ENCODE data around the gene PDE3B. TPM values are rescaled to one million over a fixed set of nuclear protein-coding genes. Genes with fewer than 3 reads are reported as not detected.
"Not testable (repeated sequence)": the region's sequence is repeated elsewhere in the genome, so short reads cannot be mapped to it uniquely, and the experiment has no call there.

Gene PDE3B
- total RNA-seq, 1 experiment from 2014 or later = 26.0 TPM

GRCh38 chr11:14764579-14765527 lies 121.2 kb downstream of the PDE3B start:
- Histone ChIP-seq H3K27ac (peak overlapping the region; percentile 74), H3K9me3 (replicated peaks) (no peaks in the 10 kb centered on the region), H3K4me3 (peak overlapping the region; percentile 16), H3K27me3 (no peaks in the 10 kb centered on the region), H3K36me3 (no peaks in the 10 kb centered on the region), H3K4me1 (peaks cover 51% of the 10 kb centered on the region)
- peak; percentile 56 to 91 for DNase-seq

- H3K27ac ChIP-seq = no peak overlapping the region
- H3K4me3 ChIP-seq = no peak overlapping the region
- H3K36me3 ChIP-seq = no peaks in the 10 kb centered on the region
- no peak for DNase-seq
- no peaks in the 10 kb centered on the region for H3K9me3 ChIP-seq (replicated peaks)
- no peaks in the 10 kb centered on the region for H3K27me3 ChIP-seq
- peaks cover 44% of the 10 kb centered on the region for H3K4me1 ChIP-seq
These were observed 123.0 kb downstream of the PDE3B start for GRCh38 chr11:14766585-14766984.

- DNase-seq = peak in 1 of 2 experiments; percentile 57
- H3K27me3 ChIP-seq = no peaks in the 10 kb centered on the region
- no peaks in the 10 kb centered on the region for H3K9me3 ChIP-seq (replicated peaks)
- no peak overlapping the region for H3K27ac ChIP-seq
- H3K4me3 ChIP-seq = no peak overlapping the region
- peaks cover 43% of the 10 kb centered on the region for H3K4me1 ChIP-seq
- no peaks in the 10 kb centered on the region for H3K36me3 ChIP-seq
These were observed 125.1 kb downstream of the PDE3B start for GRCh38 chr11:14768526-14769188.

GRCh38 chr11:14773755-14774154 lies 130.2 kb downstream of the PDE3B start:
- peak in 1 of 2 experiments; percentile 22 for DNase-seq
- no peaks in the 10 kb centered on the region for H3K27me3 ChIP-seq
- peaks cover 5% of the 10 kb centered on the region for H3K4me1 ChIP-seq
- no peak overlapping the region for H3K4me3 ChIP-seq
- H3K36me3 ChIP-seq = no peaks in the 10 kb centered on the region
- no peak overlapping the region for H3K27ac ChIP-seq
- no peaks in the 10 kb centered on the region for H3K9me3 ChIP-seq (replicated peaks)

- Histone ChIP-seq H3K9me3 (replicated peaks) (no peaks in the 10 kb centered on the region), H3K4me1 (no peaks in the 10 kb centered on the region), H3K27me3 (no peaks in the 10 kb centered on the region), H3K27ac (no peak overlapping the region), H3K36me3 (no peaks in the 10 kb centered on the region), H3K4me3 (no peak overlapping the region)
- DNase-seq = no peak
These were observed 131.1 kb downstream of the PDE3B start for GRCh38 chr11:14774721-14775120.

- H3K4me1 ChIP-seq = no peaks in the 10 kb centered on the region
- no peaks in the 10 kb centered on the region; the same call in 1 of the 2 replicates for H3K9me3 ChIP-seq (replicated peaks)
- no peaks in the 10 kb centered on the region for H3K27me3 ChIP-seq
These were observed 132.3 kb downstream of the PDE3B start for GRCh38 chr11:14775897-14776296.

DNA sequence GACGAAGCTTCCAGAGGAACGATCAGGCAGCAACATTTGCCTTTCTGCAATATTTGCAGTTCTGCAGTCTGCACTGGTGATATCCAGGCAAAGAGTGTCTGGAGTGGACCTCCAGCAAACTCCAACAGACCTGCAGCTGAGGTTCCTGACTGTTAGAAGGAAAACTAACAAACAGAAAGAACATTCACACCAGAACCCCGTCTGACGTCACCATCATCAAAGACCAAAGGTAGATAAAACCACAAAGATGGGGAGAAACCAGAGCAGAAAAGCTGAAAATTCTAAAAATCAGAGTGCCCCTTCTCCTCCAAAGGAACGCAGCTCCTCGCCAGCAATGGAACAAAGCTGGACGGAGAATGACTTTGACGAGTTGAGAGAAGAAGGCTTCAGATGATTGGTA lies 134.9 kb downstream of the PDE3B start:
- H3K4me1 ChIP-seq; H3K9me3 ChIP-seq (replicated peaks); H3K27ac ChIP-seq; DNase-seq; H3K36me3 ChIP-seq; H3K27me3 ChIP-seq; H3K4me3 ChIP-seq: not testable (repeated sequence)

More at GRCh38 chr11:14775897-14776296, 132.3 kb downstream of the PDE3B start:
- no peaks in the 10 kb centered on the region for H3K36me3 ChIP-seq
- no peak for DNase-seq
- no peak overlapping the region for H3K4me3 ChIP-seq
- H3K27ac ChIP-seq = no peak overlapping the region

- H3K27me3 ChIP-seq = no peaks in the 10 kb centered on the region
- no peak for DNase-seq
- no peak overlapping the region for H3K27ac ChIP-seq
- no peaks in the 10 kb centered on the region; the same call in 1 of the 2 replicates for H3K9me3 ChIP-seq (replicated peaks)
- H3K36me3 ChIP-seq = no peaks in the 10 kb centered on the region
- H3K4me1 ChIP-seq = no peaks in the 10 kb centered on the region; the same call in 1 of the 2 replicates
- H3K4me3 ChIP-seq = no peak overlapping the region
These were observed 140.2 kb downstream of the PDE3B start for GRCh38 chr11:14783788-14784187.

DNA sequence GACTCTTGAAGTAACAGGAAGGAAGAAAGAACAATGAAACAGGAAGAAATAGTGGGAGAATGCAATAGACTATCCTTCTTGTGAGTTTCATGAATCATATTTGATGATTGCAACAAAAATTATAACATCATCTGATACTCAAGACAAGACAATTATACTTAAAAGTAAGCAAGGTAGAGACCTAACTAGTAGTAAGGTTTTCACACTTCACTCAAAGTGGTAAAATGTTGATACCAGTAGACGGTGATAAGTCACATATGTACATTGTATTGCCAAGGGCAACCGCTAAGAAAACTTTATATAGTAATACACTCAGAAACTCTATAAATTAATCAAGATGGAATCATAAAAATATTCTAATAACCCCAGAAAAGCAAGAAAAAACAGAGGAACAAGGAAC lies 140.6 kb downstream of the PDE3B start:
- no peaks in the 10 kb centered on the region for H3K27me3 ChIP-seq
- DNase-seq = no peak
- no peaks in the 10 kb centered on the region for H3K36me3 ChIP-seq

DNA sequence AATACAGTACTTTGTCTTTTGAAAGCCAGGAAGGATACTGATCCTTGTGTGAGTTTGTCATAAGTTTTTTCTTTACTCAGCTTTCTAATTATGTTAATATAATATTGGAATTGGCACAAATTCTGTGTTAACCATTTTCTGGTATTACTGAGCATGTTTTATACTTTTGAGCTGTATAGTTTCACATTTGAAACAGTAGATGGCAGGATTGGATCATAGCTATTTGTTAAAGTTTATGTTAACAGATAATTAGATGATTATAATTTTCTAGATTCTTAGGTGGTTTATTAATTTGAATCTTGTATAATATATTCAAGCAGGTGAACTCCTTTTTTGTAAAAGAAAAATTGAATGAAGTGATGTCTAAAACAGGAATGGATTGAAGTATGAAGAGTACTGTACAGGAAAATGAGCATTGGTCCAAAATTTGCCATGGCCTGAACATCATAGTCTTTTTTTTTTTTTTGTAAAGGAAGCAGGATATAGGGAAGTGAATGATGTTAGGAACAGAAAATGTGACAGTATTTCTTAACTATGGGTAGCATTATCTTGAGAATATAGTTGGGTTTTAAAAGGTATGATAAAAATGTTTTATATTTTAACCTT lies 146.4 kb downstream of the PDE3B start:
- no peak overlapping the region for H3K27ac ChIP-seq
- H3K4me1 ChIP-seq = no peaks in the 10 kb centered on the region; the same call in 1 of the 2 replicates
- no peaks in the 10 kb centered on the region for H3K36me3 ChIP-seq
- no peaks in the 10 kb centered on the region for H3K27me3 ChIP-seq
- no peak overlapping the region for H3K4me3 ChIP-seq
- no peaks in the 10 kb centered on the region for H3K9me3 ChIP-seq (replicated peaks)
- peak in 1 of 2 experiments; percentile 22 for DNase-seq

More for the DNA sequence above, 140.6 kb downstream of the PDE3B start:
- Histone ChIP-seq H3K4me3 (no peak overlapping the region), H3K9me3 (replicated peaks) (no peaks in the 10 kb centered on the region; the same call in 1 of the 2 replicates), H3K27ac (no peak overlapping the region), H3K4me1 (no peaks in the 10 kb centered on the region; the same call in 1 of the 2 replicates)

GRCh38 chr11:14793546-14793945 lies 149.9 kb downstream of the PDE3B start:
- Histone ChIP-seq H3K9me3 (replicated peaks) (no peaks in the 10 kb centered on the region; the same call in 1 of the 2 replicates), H3K4me1 (no peaks in the 10 kb centered on the region), H3K4me3 (no peak overlapping the region), H3K27ac (no peak overlapping the region), H3K36me3 (no peaks in the 10 kb centered on the region), H3K27me3 (no peaks in the 10 kb centered on the region)
- no peak for DNase-seq

DNA sequence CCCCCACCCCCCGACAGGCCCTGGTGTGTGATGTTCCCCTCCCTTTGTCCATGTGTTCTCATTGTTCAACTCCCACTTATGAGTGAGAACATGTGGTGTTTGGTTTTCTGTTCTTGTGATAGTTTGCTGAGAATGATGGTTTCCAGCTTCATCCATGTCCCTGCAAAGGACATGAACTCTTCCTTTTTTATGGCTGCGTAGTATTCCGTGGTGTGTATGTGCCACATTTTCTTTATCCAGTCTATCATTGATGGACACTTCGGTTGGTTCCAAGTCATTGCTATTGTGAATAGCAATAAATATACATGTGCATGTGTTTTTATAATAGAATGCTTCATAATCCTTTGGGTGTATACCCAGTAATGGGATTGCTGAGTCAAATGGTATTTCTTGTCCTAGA lies 152.4 kb downstream of the PDE3B start:
- H3K27me3 ChIP-seq; H3K4me1 ChIP-seq; H3K4me3 ChIP-seq; DNase-seq; H3K27ac ChIP-seq; H3K36me3 ChIP-seq; H3K9me3 ChIP-seq (replicated peaks): not testable (repeated sequence)

DNA sequence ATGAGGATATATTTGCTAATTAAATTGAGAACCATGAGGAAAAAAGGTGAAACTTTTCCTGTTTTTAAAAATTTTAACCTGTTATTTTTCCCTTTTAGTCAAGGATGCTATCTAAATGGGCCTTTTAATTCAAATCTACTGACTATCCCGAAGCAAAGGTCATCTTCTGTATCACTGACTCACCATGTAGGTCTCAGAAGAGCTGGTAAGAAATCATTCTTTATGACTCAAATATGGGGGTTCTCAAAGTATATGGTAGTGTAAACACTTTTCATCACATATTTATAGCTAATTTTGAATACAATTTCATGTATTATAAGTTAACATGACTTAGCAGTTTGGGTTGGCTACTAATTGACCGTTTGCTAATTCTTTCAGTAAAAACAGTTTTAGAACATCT lies 160.2 kb downstream of the PDE3B start:
- DNase-seq = no peak

GRCh38 chr11:14809466-14809865 lies 165.9 kb downstream of the PDE3B start:
- no peak overlapping the region for H3K27ac ChIP-seq
- H3K27me3 ChIP-seq = no peaks in the 10 kb centered on the region
- DNase-seq = peak in 1 of 2 experiments; percentile 36

More for the DNA sequence above, 160.2 kb downstream of the PDE3B start:
- Histone ChIP-seq H3K27me3 (no peaks in the 10 kb centered on the region), H3K9me3 (replicated peaks) (no peaks in the 10 kb centered on the region), H3K4me1 (no peaks in the 10 kb centered on the region), H3K27ac (no peak overlapping the region), H3K4me3 (no peak overlapping the region), H3K36me3 (peaks cover 4% of the 10 kb centered on the region; the same call in 1 of the 2 replicates)

More at GRCh38 chr11:14809466-14809865, 165.9 kb downstream of the PDE3B start:
- Histone ChIP-seq H3K36me3 (peaks cover 4% of the 10 kb centered on the region; the same call in 1 of the 2 replicates), H3K9me3 (replicated peaks) (0 out of 2 replicates have a peak, but pooled peaks cover 5% of the 10 kb centered on the region), H3K4me3 (no peak overlapping the region), H3K4me1 (peaks cover 3% of the 10 kb centered on the region)
